OCI-M2 (cell line): ENCODE data around the gene MED12L.
"Not testable (repeated sequence)": the region's sequence is repeated elsewhere in the genome, so short reads cannot be mapped to it uniquely, and the experiment has no call there.

Experiments
- DNase-seq: peaks from one replicate; lab custom pipeline; 2025; ENCODE audit not compliant: unreplicated experiment; lab: John Stamatoyannopoulos, UW

The MED12L gene

GRCh38 chr3:151213151-151213550 is 127.7 kb downstream of the MED12L start:
- no peak for DNase-seq

- DNase-seq, result no peak
These were observed 128.4 kb downstream of the MED12L start for GRCh38 chr3:151213881-151214280.

- no peak for DNase-seq
These were observed 129.0 kb downstream of the MED12L start for GRCh38 chr3:151214459-151214858.

- DNase-seq, result no peak
These were observed 131.5 kb downstream of the MED12L start for GRCh38 chr3:151216641-151217607.

GRCh38 chr3:151218136-151218535 is 132.7 kb downstream of the MED12L start:
- DNase-seq, result no peak

GRCh38 chr3:151219056-151219455 is 133.6 kb downstream of the MED12L start:
- no peak for DNase-seq

- DNase-seq, result no peak
These were observed 138.9 kb downstream of the MED12L start for GRCh38 chr3:151224268-151224866.

GRCh38 chr3:151225040-151225975 is 139.8 kb downstream of the MED12L start:
- no peak for DNase-seq

- DNase-seq, result no peak
These were observed 140.7 kb downstream of the MED12L start for GRCh38 chr3:151226088-151226563.

GRCh38 chr3:151226825-151227224 is 141.4 kb downstream of the MED12L start:
- DNase-seq, result no peak

- no peak for DNase-seq
These were observed 141.9 kb downstream of the MED12L start for GRCh38 chr3:151227266-151227806.

GRCh38 chr3:151227807-151228665 is 142.6 kb downstream of the MED12L start:
- DNase-seq, result peak; percentile 6

GRCh38 chr3:151228666-151229040 is 143.2 kb downstream of the MED12L start:
- no peak for DNase-seq

GRCh38 chr3:151230646-151231045 is 145.2 kb downstream of the MED12L start:
- DNase-seq, result no peak

GRCh38 chr3:151232403-151232802 is 146.9 kb downstream of the MED12L start:
- DNase-seq, result not testable (repeated sequence)

GRCh38 chr3:151232991-151233390 is 147.5 kb downstream of the MED12L start:
- DNase-seq, result no peak

GRCh38 chr3:151234825-151235224 is 149.4 kb downstream of the MED12L start:
- DNase-seq, result no peak

GRCh38 chr3:151236316-151236715 is 150.9 kb downstream of the MED12L start:
- no peak for DNase-seq

GRCh38 chr3:151236736-151237135 is 151.3 kb downstream of the MED12L start:
- no peak for DNase-seq

GRCh38 chr3:151242006-151242405 is 156.5 kb downstream of the MED12L start:
- DNase-seq, result not testable (repeated sequence)
